K562 (cell line): ENCODE measurements around the gene MOB3C. TPM values are rescaled to one million over a fixed set of nuclear protein-coding genes. Genes with fewer than 3 reads are reported as not detected.

ENCODE experiments used
- BACH1 ChIP-seq: fragments of 200-800 bp; sonication (Bioruptor generic); IDR thresholded peaks from 2 replicates; pipeline ENCODE4 v1.6.1; 2016; ENCODE audit warnings: missing genetic modification characterization, missing compliant biosample characterization
- HNRNPL ChIP-seq: fragments of 200-400 bp; formaldehyde crosslinking; IDR thresholded peaks from 2 replicates; pipeline ENCODE4 v1.6.1; 2017; ENCODE audit warnings: low read depth, mild to moderate bottlenecking, low read length
- JUNB ChIP-seq: fragments of 450-650 bp; formaldehyde crosslinking; conservative IDR thresholded peaks from 2 replicates; pipeline ENCODE4 v1.4.0; 2020; ENCODE audit warnings: mild to moderate bottlenecking
- KAT7 ChIP-seq: sonication (generic); formaldehyde crosslinking; IDR thresholded peaks from 2 replicates; pipeline ENCODE4 v1.8.0; 2022; ENCODE audit warnings: missing genetic modification reagents, mild to moderate bottlenecking, borderline replicate concordance
- L3MBTL2 ChIP-seq: fragments of 450-650 bp; IDR thresholded peaks from 2 replicates; pipeline ENCODE4 v1.6.1; 2016; ENCODE audit warnings: mild to moderate bottlenecking, moderate library complexity
- NFE2L1 ChIP-seq: fragments of 450-650 bp; IDR thresholded peaks from 2 replicates; pipeline ENCODE4 v1.6.1; 2016; ENCODE audit warnings: missing genetic modification characterization, low read depth, mild to moderate bottlenecking, missing compliant biosample characterization, moderate library complexity, borderline replicate concordance
- SRSF3 ChIP-seq: fragments of 200-400 bp; formaldehyde crosslinking; IDR thresholded peaks from 2 replicates; pipeline ENCODE4 v1.6.1; 2016; ENCODE audit warnings: mild to moderate bottlenecking, low read length, moderate library complexity; ENCODE audit not compliant: insufficient read depth
- SUPT5H ChIP-seq: fragments of 450-650 bp; IDR thresholded peaks from 2 replicates; pipeline ENCODE4 v1.6.1; 2016
- TARDBP ChIP-seq: fragments of 450-650 bp; IDR thresholded peaks from 2 replicates; pipeline ENCODE4 v1.6.1; 2016
- ZFP1 ChIP-seq: fragments of 450-650 bp; formaldehyde crosslinking; IDR thresholded peaks from 2 replicates; pipeline ENCODE4 v1.4.0; 2020; ENCODE audit warnings: mild to moderate bottlenecking, mixed read lengths
- ZKSCAN1 ChIP-seq: fragments of 150-350 bp; IDR thresholded peaks from 2 replicates; pipeline ENCODE4 v1.6.1; 2016; ENCODE audit warnings: low read depth, low read length
- ZKSCAN3 ChIP-seq: fragments of 250-450 bp; sonication (Bioruptor Pico); IDR thresholded peaks from 2 replicates; pipeline ENCODE4 v1.4.0; 2020
- polyA plus RNA-seq, 8 experiments: library from polyadenylated mRNA; depleted of rRNA in 4 of 8; stranded (reverse) in 5 of 8; unstranded in 3 of 8; fragments of >200 nt; fragmentation: Nextera tagmentation in 2 of 8; fragmentation: Illumina TruSeq in 1 of 8; extraction: Ambion mirVana in 2 of 8; extraction: Trizol in 1 of 8; gene quantifications; 2 replicates each; pipeline versions ENCODE4 v1.2.1 to v1.2.3, GENCODE V29; 2011 to 2014; ENCODE audit warnings: inconsistent platforms in 1 of 8, missing spikeins in 1 of 8
- total RNA-seq, 7 experiments: library from RNA; depleted of rRNA in 6 of 7; stranded (reverse); fragments of >200 nt in 6 of 7; fragmentation: Illumina TruSeq in 2 of 7; extraction: Trizol in 2 of 7; gene quantifications; 2 replicates each; pipeline versions ENCODE4 v1.2.1 to v1.2.3, GENCODE V29; 2011 to 2021; ENCODE audit warnings: low replicate concordance in 1 of 7
- TF ChIP-seq, protein P1 (sequence below), 2 experiments: IDR thresholded peaks; 2 replicates each; pipeline ENCODE4 v1.6.1; 2012; ENCODE audit warnings: improper control_type of control experiment in 2 of 2, low read depth in 2 of 2, low read length in 2 of 2, borderline replicate concordance in 1 of 2
- TF ChIP-seq, protein P2 (sequence below): fragments of 450-650 bp; IDR thresholded peaks from 2 replicates; pipeline ENCODE4 v1.6.1; 2017; ENCODE audit warnings: antibody characterized with exemption, mild to moderate bottlenecking
- TF ChIP-seq, protein P3 (sequence below): sonication (generic); formaldehyde crosslinking; IDR thresholded peaks from 2 replicates; pipeline ENCODE4 v1.8.1; 2023; ENCODE audit warnings: mild to moderate bottlenecking, missing genetic modification reagents
- TF ChIP-seq, protein P4 (sequence below): fragments of 250-450 bp; sonication (Bioruptor Pico); IDR thresholded peaks from 2 replicates; pipeline ENCODE4 v1.5.0; 2021; ENCODE audit warnings: mild to moderate bottlenecking, moderate library complexity

Gene MOB3C
- total and polyA plus RNA-seq, 9 of the 15 experiments (the other 6 are each of a cell fraction or from before 2014, with no cell fraction given), result 1.0 to 7.5 (median 3.7) TPM

DNA sequence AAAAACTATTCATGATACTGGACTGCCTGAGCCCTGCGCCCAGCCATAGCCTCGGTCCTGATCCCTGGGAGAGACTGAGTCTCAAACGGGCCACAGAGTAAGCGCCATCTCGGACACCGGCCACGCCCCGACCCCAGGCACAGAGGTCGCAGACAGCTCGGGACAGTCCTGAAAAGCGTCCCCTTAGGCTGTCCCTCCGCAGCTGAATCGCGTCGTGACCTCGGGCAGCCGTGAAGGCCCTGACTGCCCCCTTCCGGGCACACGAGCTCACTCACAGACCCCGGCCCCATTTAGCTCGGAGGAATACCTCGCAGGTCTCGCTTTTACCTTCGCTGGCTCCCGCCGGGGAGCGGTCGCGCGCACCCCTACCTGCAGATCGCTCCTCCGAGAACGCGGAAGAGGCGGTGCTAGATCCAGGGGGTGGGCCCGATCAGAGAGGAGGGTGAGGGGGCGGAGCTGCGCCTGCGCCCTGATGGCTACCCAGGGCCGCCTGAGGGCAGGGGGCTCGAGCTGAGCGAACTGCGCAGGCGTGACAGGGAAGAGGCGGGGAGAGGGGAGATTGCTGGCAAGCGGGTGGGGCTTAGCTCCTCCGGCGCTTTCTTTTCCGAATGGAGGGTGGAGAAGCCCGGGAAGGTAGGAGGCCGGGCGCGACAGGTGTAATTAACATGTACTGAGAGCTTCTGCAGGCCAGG, 12.6 kb downstream of the MOB3C start, which contains the start of gene MKNK1 (continued):
- TF ChIP-seq HNRNPL (no peak), ZKSCAN3 (CRISPR knock-in tag) (no peak), L3MBTL2 (peak; percentile 65), JUNB (CRISPR knock-in tag) (no peak), TARDBP (peak; percentile 92), ZKSCAN1 (peak; percentile 33; the same call in 1 of the 2 replicates), SRSF3 (no peak), NFE2L1 (tag) (no peak), SUPT5H (peak; percentile 98), ZFP1 (CRISPR knock-in tag) (no peak), BACH1 (tag) (no peak), KAT7 (CRISPR knock-in tag) (no peak)
- TF ChIP-seq, protein P1, sequence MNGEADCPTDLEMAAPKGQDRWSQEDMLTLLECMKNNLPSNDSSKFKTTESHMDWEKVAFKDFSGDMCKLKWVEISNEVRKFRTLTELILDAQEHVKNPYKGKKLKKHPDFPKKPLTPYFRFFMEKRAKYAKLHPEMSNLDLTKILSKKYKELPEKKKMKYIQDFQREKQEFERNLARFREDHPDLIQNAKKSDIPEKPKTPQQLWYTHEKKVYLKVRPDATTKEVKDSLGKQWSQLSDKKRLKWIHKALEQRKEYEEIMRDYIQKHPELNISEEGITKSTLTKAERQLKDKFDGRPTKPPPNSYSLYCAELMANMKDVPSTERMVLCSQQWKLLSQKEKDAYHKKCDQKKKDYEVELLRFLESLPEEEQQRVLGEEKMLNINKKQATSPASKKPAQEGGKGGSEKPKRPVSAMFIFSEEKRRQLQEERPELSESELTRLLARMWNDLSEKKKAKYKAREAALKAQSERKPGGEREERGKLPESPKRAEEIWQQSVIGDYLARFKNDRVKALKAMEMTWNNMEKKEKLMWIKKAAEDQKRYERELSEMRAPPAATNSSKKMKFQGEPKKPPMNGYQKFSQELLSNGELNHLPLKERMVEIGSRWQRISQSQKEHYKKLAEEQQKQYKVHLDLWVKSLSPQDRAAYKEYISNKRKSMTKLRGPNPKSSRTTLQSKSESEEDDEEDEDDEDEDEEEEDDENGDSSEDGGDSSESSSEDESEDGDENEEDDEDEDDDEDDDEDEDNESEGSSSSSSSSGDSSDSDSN (IDR thresholded peaks at IDR 0.05; ENCODE audit: borderline replicate concordance in 1 of 2, low read depth in 2 of 2, low read length in 2 of 2), result no peak
- TF ChIP-seq, protein P2, sequence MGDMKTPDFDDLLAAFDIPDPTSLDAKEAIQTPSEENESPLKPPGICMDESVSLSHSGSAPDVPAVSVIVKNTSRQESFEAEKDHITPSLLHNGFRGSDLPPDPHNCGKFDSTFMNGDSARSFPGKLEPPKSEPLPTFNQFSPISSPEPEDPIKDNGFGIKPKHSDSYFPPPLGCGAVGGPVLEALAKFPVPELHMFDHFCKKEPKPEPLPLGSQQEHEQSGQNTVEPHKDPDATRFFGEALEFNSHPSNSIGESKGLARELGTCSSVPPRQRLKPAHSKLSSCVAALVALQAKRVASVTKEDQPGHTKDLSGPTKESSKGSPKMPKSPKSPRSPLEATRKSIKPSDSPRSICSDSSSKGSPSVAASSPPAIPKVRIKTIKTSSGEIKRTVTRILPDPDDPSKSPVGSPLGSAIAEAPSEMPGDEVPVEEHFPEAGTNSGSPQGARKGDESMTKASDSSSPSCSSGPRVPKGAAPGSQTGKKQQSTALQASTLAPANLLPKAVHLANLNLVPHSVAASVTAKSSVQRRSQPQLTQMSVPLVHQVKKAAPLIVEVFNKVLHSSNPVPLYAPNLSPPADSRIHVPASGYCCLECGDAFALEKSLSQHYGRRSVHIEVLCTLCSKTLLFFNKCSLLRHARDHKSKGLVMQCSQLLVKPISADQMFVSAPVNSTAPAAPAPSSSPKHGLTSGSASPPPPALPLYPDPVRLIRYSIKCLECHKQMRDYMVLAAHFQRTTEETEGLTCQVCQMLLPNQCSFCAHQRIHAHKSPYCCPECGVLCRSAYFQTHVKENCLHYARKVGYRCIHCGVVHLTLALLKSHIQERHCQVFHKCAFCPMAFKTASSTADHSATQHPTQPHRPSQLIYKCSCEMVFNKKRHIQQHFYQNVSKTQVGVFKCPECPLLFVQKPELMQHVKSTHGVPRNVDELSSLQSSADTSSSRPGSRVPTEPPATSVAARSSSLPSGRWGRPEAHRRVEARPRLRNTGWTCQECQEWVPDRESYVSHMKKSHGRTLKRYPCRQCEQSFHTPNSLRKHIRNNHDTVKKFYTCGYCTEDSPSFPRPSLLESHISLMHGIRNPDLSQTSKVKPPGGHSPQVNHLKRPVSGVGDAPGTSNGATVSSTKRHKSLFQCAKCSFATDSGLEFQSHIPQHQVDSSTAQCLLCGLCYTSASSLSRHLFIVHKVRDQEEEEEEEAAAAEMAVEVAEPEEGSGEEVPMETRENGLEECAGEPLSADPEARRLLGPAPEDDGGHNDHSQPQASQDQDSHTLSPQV, result no peak
- TF ChIP-seq, protein P3, sequence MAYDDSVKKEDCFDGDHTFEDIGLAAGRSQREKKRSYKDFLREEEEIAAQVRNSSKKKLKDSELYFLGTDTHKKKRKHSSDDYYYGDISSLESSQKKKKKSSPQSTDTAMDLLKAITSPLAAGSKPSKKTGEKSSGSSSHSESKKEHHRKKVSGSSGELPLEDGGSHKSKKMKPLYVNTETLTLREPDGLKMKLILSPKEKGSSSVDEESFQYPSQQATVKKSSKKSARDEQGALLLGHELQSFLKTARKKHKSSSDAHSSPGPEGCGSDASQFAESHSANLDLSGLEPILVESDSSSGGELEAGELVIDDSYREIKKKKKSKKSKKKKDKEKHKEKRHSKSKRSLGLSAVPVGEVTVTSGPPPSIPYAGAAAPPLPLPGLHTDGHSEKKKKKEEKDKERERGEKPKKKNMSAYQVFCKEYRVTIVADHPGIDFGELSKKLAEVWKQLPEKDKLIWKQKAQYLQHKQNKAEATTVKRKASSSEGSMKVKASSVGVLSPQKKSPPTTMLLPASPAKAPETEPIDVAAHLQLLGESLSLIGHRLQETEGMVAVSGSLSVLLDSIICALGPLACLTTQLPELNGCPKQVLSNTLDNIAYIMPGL (CRISPR knock-in tag), result no peak
- TF ChIP-seq, protein P4, sequence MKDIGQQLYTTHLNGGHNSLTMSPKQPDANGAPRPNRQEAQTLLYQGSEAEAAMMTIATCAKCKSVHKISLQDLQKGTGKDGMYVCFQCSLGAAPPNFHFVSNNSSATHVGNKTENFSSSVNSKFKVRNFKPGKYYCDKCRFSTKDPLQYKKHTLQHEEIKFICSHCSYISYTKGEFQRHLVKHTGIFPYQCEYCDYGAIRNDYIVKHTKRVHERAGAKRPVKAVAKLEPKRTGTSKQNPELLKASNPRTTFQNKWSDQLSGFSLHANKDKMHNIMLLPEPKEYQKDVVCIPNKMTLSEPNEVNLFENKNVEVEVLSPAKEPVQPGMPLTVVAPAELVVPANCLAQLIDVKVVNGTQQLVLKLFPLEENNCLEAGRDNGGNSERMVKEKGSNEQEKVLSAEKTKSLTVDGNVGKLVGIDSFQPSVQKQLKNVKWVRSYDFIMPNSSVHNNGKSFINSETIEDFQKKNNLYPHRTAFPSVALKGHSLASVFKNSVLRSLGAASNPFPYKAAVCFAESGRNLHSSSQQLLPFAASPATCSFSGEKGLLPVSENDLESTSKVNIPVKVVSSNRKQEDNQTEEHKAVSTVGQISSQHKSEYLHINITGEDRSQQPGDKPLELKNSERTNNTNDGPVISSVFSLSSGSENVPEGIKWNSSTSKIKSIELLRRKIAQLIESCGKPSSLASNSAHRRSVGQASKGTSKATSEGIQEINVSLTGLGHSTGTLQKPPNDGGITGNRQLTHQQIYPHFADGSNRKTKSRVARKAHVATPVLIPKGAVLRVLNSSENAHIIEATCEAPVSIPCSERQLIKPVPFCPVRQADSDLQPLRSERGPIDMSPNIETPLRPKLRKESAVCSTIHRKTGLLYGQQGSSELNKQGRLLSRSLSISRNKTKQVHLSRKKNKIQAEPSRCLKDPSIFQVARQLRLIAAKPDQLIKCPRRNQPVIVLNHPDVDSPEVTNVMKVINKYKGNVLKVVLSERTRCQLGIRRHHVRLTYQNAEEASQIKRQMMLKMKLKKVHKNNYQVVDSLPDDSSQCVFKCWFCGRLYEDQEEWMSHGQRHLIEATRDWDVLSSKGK (CRISPR knock-in tag), result no peak
